ENCODE measurements around the gene LBX1.

- TF ChIP-seq PHF8 (IDR thresholded peaks at IDR 0.05; ENCODE audit: borderline replicate concordance, low read depth), result no peak
- TF ChIP-seq, protein P1, sequence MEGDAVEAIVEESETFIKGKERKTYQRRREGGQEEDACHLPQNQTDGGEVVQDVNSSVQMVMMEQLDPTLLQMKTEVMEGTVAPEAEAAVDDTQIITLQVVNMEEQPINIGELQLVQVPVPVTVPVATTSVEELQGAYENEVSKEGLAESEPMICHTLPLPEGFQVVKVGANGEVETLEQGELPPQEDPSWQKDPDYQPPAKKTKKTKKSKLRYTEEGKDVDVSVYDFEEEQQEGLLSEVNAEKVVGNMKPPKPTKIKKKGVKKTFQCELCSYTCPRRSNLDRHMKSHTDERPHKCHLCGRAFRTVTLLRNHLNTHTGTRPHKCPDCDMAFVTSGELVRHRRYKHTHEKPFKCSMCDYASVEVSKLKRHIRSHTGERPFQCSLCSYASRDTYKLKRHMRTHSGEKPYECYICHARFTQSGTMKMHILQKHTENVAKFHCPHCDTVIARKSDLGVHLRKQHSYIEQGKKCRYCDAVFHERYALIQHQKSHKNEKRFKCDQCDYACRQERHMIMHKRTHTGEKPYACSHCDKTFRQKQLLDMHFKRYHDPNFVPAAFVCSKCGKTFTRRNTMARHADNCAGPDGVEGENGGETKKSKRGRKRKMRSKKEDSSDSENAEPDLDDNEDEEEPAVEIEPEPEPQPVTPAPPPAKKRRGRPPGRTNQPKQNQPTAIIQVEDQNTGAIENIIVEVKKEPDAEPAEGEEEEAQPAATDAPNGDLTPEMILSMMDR (IDR thresholded peaks at IDR 0.05), result peak; percentile 47
- TF ChIP-seq, protein P2, sequence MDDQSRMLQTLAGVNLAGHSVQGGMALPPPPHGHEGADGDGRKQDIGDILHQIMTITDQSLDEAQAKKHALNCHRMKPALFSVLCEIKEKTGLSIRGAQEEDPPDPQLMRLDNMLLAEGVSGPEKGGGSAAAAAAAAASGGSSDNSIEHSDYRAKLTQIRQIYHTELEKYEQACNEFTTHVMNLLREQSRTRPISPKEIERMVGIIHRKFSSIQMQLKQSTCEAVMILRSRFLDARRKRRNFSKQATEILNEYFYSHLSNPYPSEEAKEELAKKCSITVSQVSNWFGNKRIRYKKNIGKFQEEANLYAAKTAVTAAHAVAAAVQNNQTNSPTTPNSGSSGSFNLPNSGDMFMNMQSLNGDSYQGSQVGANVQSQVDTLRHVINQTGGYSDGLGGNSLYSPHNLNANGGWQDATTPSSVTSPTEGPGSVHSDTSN (IDR thresholded peaks at IDR 0.05), result no peak
- TF ChIP-seq MYC (IDR thresholded peaks at IDR 0.05; ENCODE audit: borderline replicate concordance, low read length), result no peak
- TF ChIP-seq POLR2A (IDR thresholded peaks at IDR 0.05; ENCODE audit: low read length), result no peak
- no peak for TF ChIP-seq RFX5 (IDR thresholded peaks at IDR 0.05)
- TF ChIP-seq MAX (IDR thresholded peaks at IDR 0.05), result no peak
- TF ChIP-seq MAZ (IDR thresholded peaks at IDR 0.05; ENCODE audit: borderline replicate concordance, low read depth, low read length), result no peak
- no peak for TF ChIP-seq RNF2 (IDR thresholded peaks at IDR 0.05; ENCODE audit: borderline replicate concordance, low read depth)
- TF ChIP-seq RCOR1 (IDR thresholded peaks at IDR 0.05; ENCODE audit: low read depth, low read length), result no peak
Measured at GRCh38 chr10:101238732-101239105, 9.5 kb upstream of the LBX1 start.

Measured in A549 (cell line).